ENCODE results near the gene TMEM18.

- TF ChIP-seq ZBTB17 (tag by site-specific recombination; IDR thresholded peaks at IDR 0.05) = no peak
- TF ChIP-seq, protein P1, sequence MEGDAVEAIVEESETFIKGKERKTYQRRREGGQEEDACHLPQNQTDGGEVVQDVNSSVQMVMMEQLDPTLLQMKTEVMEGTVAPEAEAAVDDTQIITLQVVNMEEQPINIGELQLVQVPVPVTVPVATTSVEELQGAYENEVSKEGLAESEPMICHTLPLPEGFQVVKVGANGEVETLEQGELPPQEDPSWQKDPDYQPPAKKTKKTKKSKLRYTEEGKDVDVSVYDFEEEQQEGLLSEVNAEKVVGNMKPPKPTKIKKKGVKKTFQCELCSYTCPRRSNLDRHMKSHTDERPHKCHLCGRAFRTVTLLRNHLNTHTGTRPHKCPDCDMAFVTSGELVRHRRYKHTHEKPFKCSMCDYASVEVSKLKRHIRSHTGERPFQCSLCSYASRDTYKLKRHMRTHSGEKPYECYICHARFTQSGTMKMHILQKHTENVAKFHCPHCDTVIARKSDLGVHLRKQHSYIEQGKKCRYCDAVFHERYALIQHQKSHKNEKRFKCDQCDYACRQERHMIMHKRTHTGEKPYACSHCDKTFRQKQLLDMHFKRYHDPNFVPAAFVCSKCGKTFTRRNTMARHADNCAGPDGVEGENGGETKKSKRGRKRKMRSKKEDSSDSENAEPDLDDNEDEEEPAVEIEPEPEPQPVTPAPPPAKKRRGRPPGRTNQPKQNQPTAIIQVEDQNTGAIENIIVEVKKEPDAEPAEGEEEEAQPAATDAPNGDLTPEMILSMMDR (tag by site-specific recombination; IDR thresholded peaks at IDR 0.05) = no peak
Measured at GRCh38 chr2:705971-706511, 28.8 kb upstream of the TMEM18 start.

Measured in HEK293 (cell line).